PC-9 (cell line): ENCODE data around the gene SLC15A1. TPM values are rescaled to one million over a fixed set of nuclear protein-coding genes. Genes with fewer than 3 reads are reported as not detected.

Source experiments
- BruUV-seq: library from RNA; stranded (reverse); fragments of 400-500 nt; replicated peaks from 2 replicates; lab custom pipeline; 2021; lab: Mats Ljungman, UMichigan
- CTCF ChIA-PET: fragments of 300-600 bp; sonication (Branson Sonifier 250); formaldehyde crosslinking; loops from one replicate; lab custom pipeline; 2022; ENCODE audit warnings: antibody characterized with exemption; lab: Charles Lee
- POLR2A ChIA-PET: fragments of 300-600 bp; sonication (Branson Sonifier 250); formaldehyde crosslinking; loops from one replicate; lab custom pipeline; 2022; ENCODE audit warnings: antibody characterized with exemption; ENCODE audit not compliant: unreplicated experiment; lab: Charles Lee
- DNase-seq, 2 experiments: peaks; one replicate each; pipeline versions ENCODE4 v3.0.0 to v3.0.0-alpha.2; 2015 to 2022; ENCODE audit warnings: mixed read lengths in 1 of 2
- H2AFZ ChIP-seq: fragments of 200-600 bp; sonication (generic); 2 replicates; pipeline ENCODE4 v1.8.1; 2017; ENCODE audit warnings: antibody characterized with exemption
- H3F3A ChIP-seq: fragments of 200-600 bp; sonication (generic); 2 replicates; pipeline ENCODE4 v1.8.1; 2017; ENCODE audit warnings: antibody characterized with exemption, mild to moderate bottlenecking, low read depth; ENCODE audit not compliant: insufficient read depth
- H3K27ac ChIP-seq: fragments of 200-600 bp; sonication (generic); 2 replicates; pipeline ENCODE4 v1.6.1; 2016; ENCODE audit warnings: mixed run types
- H3K27me3 ChIP-seq: fragments of 200-600 bp; sonication (generic); 2 replicates; pipeline ENCODE4 v1.6.1; 2016; ENCODE audit warnings: low read depth, mixed run types; ENCODE audit not compliant: insufficient read depth
- H3K36me3 ChIP-seq: fragments of 200-600 bp; sonication (generic); 2 replicates; pipeline ENCODE4 v1.6.1; 2016; ENCODE audit warnings: low read depth, mixed run types
- H3K4me1 ChIP-seq: fragments of 200-600 bp; sonication (generic); replicated peaks from 2 replicates; pipeline ENCODE4 v1.6.1; 2016; ENCODE audit warnings: mixed run types; ENCODE audit not compliant: insufficient read depth
- H3K4me2 ChIP-seq: fragments of 200-600 bp; sonication (generic); 2 replicates; pipeline ENCODE4 v1.6.1; 2017; ENCODE audit warnings: mixed run types
- H3K4me3 ChIP-seq: fragments of 200-600 bp; sonication (generic); 2 replicates; pipeline ENCODE4 v1.6.1; 2016; ENCODE audit warnings: mixed run types
- H3K79me2 ChIP-seq: fragments of 200-600 bp; sonication (generic); 2 replicates; pipeline ENCODE4 v1.6.1; 2017; ENCODE audit warnings: low read depth, mixed run types
- H3K9me2 ChIP-seq: fragments of 200-600 bp; sonication (generic); 2 replicates; pipeline ENCODE4 v1.8.1; 2017; ENCODE audit warnings: mild to moderate bottlenecking; ENCODE audit not compliant: insufficient read depth
- H3K9me3 ChIP-seq: fragments of 200-600 bp; sonication (generic); 2 replicates; pipeline ENCODE4 v1.8.1; 2016; ENCODE audit warnings: low read depth; ENCODE audit not compliant: insufficient read depth
- H4K20me1 ChIP-seq: fragments of 200-600 bp; sonication (generic); 2 replicates; pipeline ENCODE4 v1.8.1; 2017; ENCODE audit not compliant: insufficient read depth
- CTCF ChIP-seq: fragments of 200-600 bp; sonication (generic); conservative IDR thresholded peaks from 2 replicates; pipeline ENCODE4 v1.6.1; 2017; ENCODE audit warnings: mixed run types, antibody characterized with exemption, mild to moderate bottlenecking, moderate library complexity
- EZH2 ChIP-seq: fragments of 200-600 bp; sonication (generic); IDR thresholded peaks from 2 replicates; pipeline ENCODE4 v1.8.0; 2017; ENCODE audit warnings: antibody characterized with exemption, low read depth
- intact Hi-C: fragments of 100-400 bp; cut with micrococcal nuclease; formaldehyde crosslinking; loops from one replicate; pipeline ENCODE4 v1.10.0; 2022; ENCODE audit not compliant: unreplicated experiment
- total RNA-seq: library from RNA; stranded (reverse); gene quantifications from 2 replicates; pipeline ENCODE4 v1.2.3, GENCODE V29; 2021

SLC15A1 gene
- total RNA-seq, 1 experiment from 2014 or later: 0.55 TPM

- H3K36me3 ChIP-seq: no peaks in the 10 kb centered on the region
- CTCF ChIA-PET: no interaction called here
- peaks cover 18% of the 10 kb centered on the region for H3F3A ChIP-seq
- H2AFZ ChIP-seq: no peak overlapping the region
- TF ChIP-seq EZH2: no peak
- TF ChIP-seq CTCF: no peak
- H3K4me3 ChIP-seq: no peak overlapping the region
- H4K20me1 ChIP-seq: no peaks in the 10 kb centered on the region
- no peaks in the 10 kb centered on the region for H3K79me2 ChIP-seq
- no TSS peak for BruUV-seq
- POLR2A ChIA-PET: no interaction called here
- H3K27me3 ChIP-seq: no peaks in the 10 kb centered on the region
- H3K9me2 ChIP-seq: no peaks in the 10 kb centered on the region
- DNase-seq: no peak
- intact Hi-C loops: no loop called here
- no peaks in the 10 kb centered on the region for H3K9me3 ChIP-seq
- no peak overlapping the region for H3K27ac ChIP-seq
- H3K4me1 ChIP-seq: peaks cover 33% of the 10 kb centered on the region
- H3K4me2 ChIP-seq: no peak overlapping the region
Observed at GRCh38 chr13:98781045-98781444, 28.6 kb upstream of the SLC15A1 start.

GRCh38 chr13:98780451-98780850, 28.0 kb upstream of the SLC15A1 start:
- Histone ChIP-seq H3K9me2 (no peaks in the 10 kb centered on the region), H3K9me3 (no peaks in the 10 kb centered on the region), H3K4me3 (no peak overlapping the region), H2AFZ (no peak overlapping the region), H3K4me2 (no peak overlapping the region), H3K27me3 (no peaks in the 10 kb centered on the region), H3F3A (peaks cover 23% of the 10 kb centered on the region), H3K27ac (no peak overlapping the region), H4K20me1 (no peaks in the 10 kb centered on the region), H3K4me1 (peaks cover 37% of the 10 kb centered on the region), H3K36me3 (no peaks in the 10 kb centered on the region), H3K79me2 (no peaks in the 10 kb centered on the region)
- no TSS peak for BruUV-seq
- TF ChIP-seq CTCF (no peak), EZH2 (no peak)
- DNase-seq: no peak
- intact Hi-C loops: no loop called here
- ChIA-PET POLR2A (no interaction called here), CTCF (no interaction called here)

GRCh38 chr13:98779695-98780094, 27.2 kb upstream of the SLC15A1 start:
- BruUV-seq: no TSS peak
- CTCF ChIA-PET: no interaction called here
- Histone ChIP-seq H3F3A (peaks cover 23% of the 10 kb centered on the region), H3K79me2 (no peaks in the 10 kb centered on the region), H2AFZ (no peak overlapping the region), H3K36me3 (no peaks in the 10 kb centered on the region), H3K4me2 (no peak overlapping the region), H3K4me3 (no peak overlapping the region), H3K27ac (no peak overlapping the region), H3K4me1 (peaks cover 32% of the 10 kb centered on the region), H4K20me1 (no peaks in the 10 kb centered on the region), H3K9me2 (no peaks in the 10 kb centered on the region), H3K27me3 (no peaks in the 10 kb centered on the region), H3K9me3 (no peaks in the 10 kb centered on the region)
- POLR2A ChIA-PET: no interaction called here
- no peak for DNase-seq
- TF ChIP-seq CTCF (no peak), EZH2 (no peak)
- intact Hi-C loops: loop anchor here (5.0 kb wide), 1 partner anchor 107 kb away; no protein-coding TSS in a partner anchor
